ENCODE results near the gene KRT84.

KRT84 gene

GRCh38 chr12:52401526-52401925 lies 16.1 kb upstream of the KRT84 start:
- TF ChIP-seq SIN3A (IDR thresholded peaks at IDR 0.05; ENCODE audit: borderline replicate concordance, insufficient read depth, low read length) (no peak), TAF1 (IDR thresholded peaks at IDR 0.05; ENCODE audit: borderline replicate concordance, insufficient read depth, low read length) (no peak), FOXP2 (optimal IDR thresholded peaks at IDR 0.05; ENCODE audit: borderline replicate concordance, extremely low read depth, extremely low read length, insufficient read depth) (no peak), REST (IDR thresholded peaks at IDR 0.05; ENCODE audit: insufficient read depth in 1 of 2, low read depth in 2 of 2, low read length in 2 of 2) (no peak), POLR2AphosphoS5 (IDR thresholded peaks at IDR 0.05; ENCODE audit: low read depth, low read length) (no peak)

GRCh38 chr12:52400906-52401305 lies 15.5 kb upstream of the KRT84 start:
- TF ChIP-seq TAF1 (IDR thresholded peaks at IDR 0.05; ENCODE audit: borderline replicate concordance, insufficient read depth, low read length), result no peak
- TF ChIP-seq POLR2AphosphoS5 (IDR thresholded peaks at IDR 0.05; ENCODE audit: low read depth, low read length), result no peak
- TF ChIP-seq REST (IDR thresholded peaks at IDR 0.05; ENCODE audit: insufficient read depth in 1 of 2, low read depth in 2 of 2, low read length in 2 of 2), result no peak
- TF ChIP-seq FOXP2 (optimal IDR thresholded peaks at IDR 0.05; ENCODE audit: borderline replicate concordance, extremely low read depth, extremely low read length, insufficient read depth), result no peak
- TF ChIP-seq SIN3A (IDR thresholded peaks at IDR 0.05; ENCODE audit: borderline replicate concordance, insufficient read depth, low read length), result no peak

- no peak for TF ChIP-seq POLR2AphosphoS5 (IDR thresholded peaks at IDR 0.05; ENCODE audit: low read depth, low read length)
- no peak for TF ChIP-seq TAF1 (IDR thresholded peaks at IDR 0.05; ENCODE audit: borderline replicate concordance, insufficient read depth, low read length)
- TF ChIP-seq SIN3A (IDR thresholded peaks at IDR 0.05; ENCODE audit: borderline replicate concordance, insufficient read depth, low read length), result no peak
- TF ChIP-seq FOXP2 (optimal IDR thresholded peaks at IDR 0.05; ENCODE audit: borderline replicate concordance, extremely low read depth, extremely low read length, insufficient read depth), result no peak
- TF ChIP-seq REST (IDR thresholded peaks at IDR 0.05; ENCODE audit: insufficient read depth in 1 of 2, low read depth in 2 of 2, low read length in 2 of 2), result no peak
Observed at GRCh38 chr12:52399756-52400155, 14.3 kb upstream of the KRT84 start.

GRCh38 chr12:52398176-52398575 lies 12.7 kb upstream of the KRT84 start:
- TF ChIP-seq TAF1 (IDR thresholded peaks at IDR 0.05; ENCODE audit: borderline replicate concordance, insufficient read depth, low read length), result no peak
- no peak for TF ChIP-seq FOXP2 (optimal IDR thresholded peaks at IDR 0.05; ENCODE audit: borderline replicate concordance, extremely low read depth, extremely low read length, insufficient read depth)
- no peak for TF ChIP-seq REST (IDR thresholded peaks at IDR 0.05; ENCODE audit: insufficient read depth in 1 of 2, low read depth in 2 of 2, low read length in 2 of 2)
- no peak for TF ChIP-seq POLR2AphosphoS5 (IDR thresholded peaks at IDR 0.05; ENCODE audit: low read depth, low read length)
- TF ChIP-seq SIN3A (IDR thresholded peaks at IDR 0.05; ENCODE audit: borderline replicate concordance, insufficient read depth, low read length), result no peak

GRCh38 chr12:52396656-52397055 lies 11.2 kb upstream of the KRT84 start:
- TF ChIP-seq TAF1 (IDR thresholded peaks at IDR 0.05; ENCODE audit: borderline replicate concordance, insufficient read depth, low read length) (no peak), SIN3A (IDR thresholded peaks at IDR 0.05; ENCODE audit: borderline replicate concordance, insufficient read depth, low read length) (no peak), FOXP2 (optimal IDR thresholded peaks at IDR 0.05; ENCODE audit: borderline replicate concordance, extremely low read depth, extremely low read length, insufficient read depth) (no peak), REST (IDR thresholded peaks at IDR 0.05; ENCODE audit: insufficient read depth in 1 of 2, low read depth in 2 of 2, low read length in 2 of 2) (no peak), POLR2AphosphoS5 (IDR thresholded peaks at IDR 0.05; ENCODE audit: low read depth, low read length) (no peak)

All from PFSK-1 (cell line).